Measurements from ENCODE around the gene MDGA2.

The MDGA2 gene

DNA sequence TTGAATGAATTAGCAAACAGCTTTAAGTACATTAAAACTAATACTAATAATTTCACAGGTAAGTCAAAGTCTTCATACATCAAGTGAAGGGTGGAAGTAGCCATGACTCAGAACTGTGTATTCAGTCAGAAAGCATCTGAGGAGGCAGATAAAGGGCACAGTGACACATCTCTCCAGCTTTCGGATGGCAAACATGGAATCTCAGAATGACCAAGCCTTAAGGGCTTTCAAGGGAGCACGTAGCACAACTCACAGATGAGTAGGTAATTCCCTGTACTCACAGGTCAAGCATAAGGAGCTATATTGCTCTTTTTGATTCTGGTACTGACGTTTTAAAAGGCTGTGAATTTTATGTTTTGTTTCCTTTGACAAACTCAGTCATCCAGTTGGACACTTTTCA, 56.0 kb downstream of the MDGA2 start:
- DNase-seq: no peak

DNA sequence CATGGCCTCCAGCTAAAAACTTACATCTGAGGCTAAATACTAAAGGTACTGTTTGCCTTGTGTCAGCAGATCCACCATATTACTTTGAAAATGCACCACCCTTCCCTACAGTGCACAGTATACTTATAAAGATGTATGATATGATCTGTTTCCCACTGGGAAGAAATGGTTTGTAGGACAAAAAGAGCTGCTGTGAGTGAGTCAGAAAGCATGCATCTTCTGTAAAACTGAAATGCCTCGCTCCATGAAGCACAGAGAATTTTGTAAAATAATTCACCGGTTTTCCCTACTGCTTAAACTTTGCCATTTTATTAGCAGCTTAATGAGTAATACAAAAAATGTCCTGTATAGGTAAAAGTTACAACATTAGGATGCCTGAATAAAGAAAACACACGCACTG, 68.8 kb downstream of the MDGA2 start:
- no peak for DNase-seq

DNA sequence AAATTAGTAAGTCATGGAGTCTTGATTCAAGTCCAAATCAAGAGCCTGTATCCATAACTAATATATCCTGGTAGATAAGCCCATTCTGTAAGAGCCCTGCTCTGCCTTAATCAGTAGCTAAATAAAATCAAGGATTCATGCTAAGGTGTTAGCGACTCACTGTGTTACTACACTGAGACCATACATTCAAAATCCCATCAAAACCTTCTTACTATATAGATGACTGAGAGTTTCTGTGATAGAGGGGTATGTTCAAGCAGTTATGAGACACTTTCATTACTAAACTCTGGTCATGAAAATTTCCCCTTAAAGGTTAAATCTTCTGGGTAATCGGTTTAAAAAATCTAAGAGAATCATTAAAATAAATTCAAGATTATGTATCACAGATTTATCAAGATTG, 78.5 kb downstream of the MDGA2 start:
- DNase-seq: no peak

DNA sequence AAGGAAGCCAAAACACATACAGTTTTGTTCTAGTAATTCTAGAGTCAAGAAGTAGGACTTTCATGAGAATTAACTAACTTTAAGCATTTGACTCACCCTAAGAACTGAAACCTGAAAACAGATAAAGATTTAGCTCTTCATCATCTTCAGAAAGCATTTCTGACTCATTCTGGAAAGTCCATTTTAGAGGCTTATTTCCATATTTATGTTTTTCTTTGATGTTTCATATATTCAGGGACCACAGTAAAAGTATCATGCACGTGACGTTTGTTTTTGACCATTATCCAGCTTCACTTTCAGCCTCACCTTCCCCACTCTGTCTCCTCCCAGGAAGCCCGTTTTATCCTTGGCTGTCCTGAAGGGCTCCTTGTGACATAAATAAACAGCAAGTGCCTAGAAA, 79.2 kb downstream of the MDGA2 start:
- no peak for DNase-seq

DNA sequence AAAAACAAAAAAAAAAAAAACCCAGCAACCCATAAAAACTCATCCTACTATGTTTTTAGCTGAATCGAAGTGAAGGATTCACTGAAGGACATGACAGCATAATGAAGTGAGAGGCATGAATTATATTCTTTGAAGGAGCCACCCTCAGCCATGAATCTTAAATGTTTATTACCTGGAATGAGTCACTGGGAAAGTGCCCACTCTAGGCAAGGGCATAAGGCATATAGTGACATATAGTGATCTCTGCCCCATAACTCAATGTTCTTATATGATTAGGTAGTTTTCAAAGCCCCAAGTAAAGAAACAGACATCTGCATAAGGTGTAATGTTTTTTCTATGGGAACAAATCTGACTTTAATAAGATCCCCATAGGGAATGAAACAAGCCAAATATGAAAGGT, 79.9 kb downstream of the MDGA2 start:
- no peak for DNase-seq

DNA sequence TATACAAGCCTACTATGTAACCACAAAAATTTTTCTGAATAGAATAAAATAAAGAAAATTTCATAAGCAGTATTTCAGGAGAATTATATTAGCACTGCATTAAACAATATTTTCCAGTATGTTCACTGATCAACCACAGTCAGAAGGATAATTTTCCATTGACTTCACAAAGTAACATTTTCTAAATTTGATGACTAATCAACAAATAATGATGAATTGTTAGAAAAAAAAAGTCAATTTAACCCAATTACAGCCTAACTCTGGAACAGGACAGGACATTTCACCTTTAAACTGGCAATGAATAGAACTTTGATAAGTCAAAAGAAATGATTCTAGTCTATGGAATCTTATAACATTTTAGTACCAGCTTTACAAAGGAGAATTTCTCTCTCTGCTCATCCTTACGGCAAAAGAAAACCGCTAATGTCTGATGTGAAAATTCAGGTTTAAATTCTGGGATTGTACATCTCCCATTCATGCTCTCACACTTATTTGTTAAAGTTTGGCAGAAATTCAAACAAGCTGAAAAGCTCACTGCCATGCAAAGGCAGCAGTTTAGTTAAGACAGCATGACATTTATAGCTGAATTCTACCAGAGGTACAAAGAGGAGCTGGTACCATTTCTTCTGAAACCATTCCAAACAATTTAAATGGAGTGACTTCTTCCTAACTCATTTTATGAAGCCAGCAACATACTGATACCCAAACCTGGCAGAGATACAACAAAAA, 84.5 kb downstream of the MDGA2 start:
- DNase-seq: no peak

DNA sequence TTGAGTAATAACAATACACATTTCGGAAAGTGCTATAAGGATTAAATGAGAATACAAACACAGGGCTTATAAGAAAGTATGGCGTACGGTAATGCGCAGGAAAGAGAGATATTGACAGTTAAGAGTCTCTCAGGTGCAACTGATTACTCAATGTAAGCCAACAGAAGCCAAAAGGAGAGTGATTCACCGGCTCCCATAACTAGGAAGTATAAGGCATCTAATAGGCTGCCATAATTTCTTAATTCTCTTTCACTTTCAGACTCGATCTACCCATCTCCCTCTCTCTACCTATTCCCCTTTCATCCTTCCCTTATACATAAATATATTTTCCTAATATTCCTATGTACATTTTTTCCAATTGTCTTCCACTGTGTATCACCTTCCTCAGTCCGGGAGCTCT, 90.0 kb downstream of the MDGA2 start:
- DNase-seq: no peak

DNA sequence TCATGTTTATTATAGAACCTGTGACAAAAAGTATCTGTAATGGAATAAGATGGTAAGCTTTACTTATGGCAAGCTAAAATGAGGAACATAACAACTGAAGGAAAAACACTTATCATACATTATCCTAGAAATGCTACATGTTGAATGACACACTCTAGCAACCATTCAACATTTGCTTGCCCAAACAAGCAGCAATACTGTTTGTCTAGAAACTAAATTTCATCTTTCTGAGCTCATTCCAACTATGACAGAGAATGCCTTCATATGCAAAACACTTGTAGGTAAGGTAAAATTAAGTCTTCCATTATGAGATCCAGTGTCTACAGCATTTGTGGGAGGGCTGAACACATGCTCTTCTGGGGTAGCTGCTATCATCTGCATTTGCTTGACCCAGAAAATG, 108.1 kb downstream of the MDGA2 start:
- no peak for DNase-seq

DNA sequence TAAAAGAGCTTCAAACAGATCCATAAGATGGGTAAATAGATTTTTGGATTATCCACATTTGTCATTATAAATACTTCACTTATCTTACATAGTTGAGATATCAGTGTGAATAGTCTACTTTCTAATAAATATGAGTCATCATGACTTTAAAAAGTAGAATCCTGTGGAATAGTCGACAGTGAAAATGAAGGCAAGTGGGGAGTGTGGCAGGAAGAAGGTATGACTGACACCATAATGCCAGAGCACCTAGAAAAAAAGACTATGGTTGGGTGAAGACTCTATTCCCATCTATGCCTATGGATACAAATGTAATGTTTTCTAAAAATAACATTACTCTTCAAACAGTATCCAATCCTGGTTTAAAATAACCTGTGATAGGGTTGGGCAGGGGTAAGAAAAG, 117.5 kb downstream of the MDGA2 start:
- no peak for DNase-seq

DNA sequence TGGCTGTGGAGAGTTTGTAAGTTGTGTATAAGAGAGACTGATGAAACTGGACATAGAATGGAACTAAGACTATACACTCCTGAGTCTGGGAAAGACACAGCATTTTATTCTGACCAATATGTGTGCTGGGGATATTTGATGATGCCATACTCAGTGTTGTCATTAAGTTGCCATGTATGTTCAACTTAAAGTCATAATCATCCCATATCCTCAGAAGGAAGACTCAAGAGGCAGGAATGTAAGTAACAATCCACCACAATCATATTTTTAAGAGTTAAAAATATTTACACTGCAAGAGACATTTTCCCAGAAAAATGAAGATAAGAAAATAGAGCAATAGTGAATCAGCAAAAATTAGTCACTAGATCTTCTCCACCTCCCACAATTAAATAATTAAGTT, 120.1 kb downstream of the MDGA2 start:
- no peak for DNase-seq

DNA sequence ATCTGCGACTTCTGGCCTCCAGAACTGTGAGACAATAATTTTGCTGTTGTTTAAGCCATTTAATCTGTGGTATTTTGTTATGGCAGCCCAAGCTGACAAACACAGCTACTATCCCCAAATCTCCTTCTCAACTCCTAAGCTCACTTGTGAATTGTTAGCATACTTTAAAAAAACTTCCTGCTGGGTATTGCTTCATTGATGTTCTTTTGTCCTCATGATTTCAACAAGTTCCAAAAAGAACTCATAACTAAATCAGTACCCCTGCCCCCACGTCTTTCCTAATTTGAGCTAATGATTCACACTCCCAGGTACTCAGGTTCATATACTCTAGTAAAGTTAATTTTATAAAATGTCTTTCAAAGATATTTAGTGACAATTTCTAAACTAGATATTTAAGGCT, 125.5 kb downstream of the MDGA2 start:
- DNase-seq: no peak

DNA sequence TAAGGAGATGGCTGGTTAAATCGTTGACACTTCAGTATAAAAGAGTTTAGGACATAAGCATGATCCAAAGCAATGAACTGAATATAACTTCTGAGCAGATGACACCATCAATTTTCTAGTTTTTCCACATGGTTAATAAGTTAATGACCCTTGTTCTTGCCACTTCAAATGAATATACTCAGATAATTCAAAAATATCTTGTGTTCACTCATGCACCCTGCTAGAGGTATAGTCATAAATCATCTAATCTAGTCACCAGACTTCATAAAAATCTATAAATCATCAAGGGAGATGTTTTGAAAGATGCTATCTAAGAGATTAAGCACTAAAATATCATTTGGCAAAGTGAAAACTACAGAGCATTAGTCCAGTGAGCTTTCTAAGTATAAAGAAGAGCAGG, 131.9 kb downstream of the MDGA2 start:
- DNase-seq: no peak

DNA sequence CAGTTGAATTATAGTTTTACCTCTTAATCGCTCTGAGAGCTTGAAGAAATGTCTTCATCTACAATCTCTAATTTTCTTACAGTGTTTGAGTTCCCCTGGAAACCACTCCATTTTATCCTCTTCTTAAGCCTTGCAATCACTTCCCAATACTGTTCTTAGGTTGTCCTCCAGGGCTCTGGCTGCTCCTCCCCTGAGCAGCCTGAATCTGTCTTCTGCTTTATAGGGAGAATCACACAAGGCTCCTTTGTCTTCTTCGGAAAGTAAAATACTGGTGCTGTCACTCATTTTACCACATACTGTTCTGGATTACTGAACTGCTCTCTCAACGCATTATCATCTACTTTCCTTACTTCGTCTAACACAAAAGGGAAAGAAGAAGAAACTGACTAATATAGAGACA, 133.7 kb downstream of the MDGA2 start:
- no peak for DNase-seq

DNA sequence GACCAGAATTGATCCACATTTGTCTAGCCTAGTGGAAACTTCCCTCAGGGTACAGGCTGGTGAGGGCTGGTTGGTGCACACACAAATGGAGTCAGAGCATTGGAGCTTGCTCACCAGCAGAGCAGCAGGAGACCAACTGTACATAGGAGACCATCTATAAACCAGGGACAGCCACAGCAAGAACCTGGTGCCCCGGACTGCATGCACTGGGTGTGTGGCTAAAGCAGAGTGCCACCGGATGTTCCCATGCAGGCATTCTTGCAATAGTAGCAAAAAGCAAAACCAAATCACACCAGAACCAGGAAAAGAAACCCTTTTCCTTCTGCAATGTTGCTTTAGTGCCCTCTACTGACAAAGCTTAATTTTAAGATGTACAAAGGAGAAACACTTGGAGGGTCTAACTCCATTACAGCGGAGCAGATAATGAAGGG, 136.4 kb downstream of the MDGA2 start:
- DNase-seq: no peak

DNA sequence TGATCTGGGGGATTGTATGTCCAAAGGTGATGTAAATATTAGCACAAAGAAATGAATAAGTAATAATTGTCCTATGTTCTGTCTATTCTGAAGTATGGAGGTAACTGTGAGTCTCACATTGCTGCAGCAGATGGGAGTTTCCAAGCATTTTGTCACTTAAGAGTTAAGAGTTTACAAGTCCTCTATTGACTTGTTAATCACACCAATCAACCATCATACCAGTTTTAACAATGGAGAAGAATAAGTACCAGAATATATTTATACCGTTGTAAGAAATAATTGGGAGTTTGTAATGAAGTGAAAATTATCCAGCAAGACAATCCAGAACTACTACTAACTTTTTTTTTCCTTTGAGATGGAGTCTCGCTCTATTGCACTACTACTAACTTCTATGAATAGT, 139.1 kb downstream of the MDGA2 start:
- no peak for DNase-seq

DNA sequence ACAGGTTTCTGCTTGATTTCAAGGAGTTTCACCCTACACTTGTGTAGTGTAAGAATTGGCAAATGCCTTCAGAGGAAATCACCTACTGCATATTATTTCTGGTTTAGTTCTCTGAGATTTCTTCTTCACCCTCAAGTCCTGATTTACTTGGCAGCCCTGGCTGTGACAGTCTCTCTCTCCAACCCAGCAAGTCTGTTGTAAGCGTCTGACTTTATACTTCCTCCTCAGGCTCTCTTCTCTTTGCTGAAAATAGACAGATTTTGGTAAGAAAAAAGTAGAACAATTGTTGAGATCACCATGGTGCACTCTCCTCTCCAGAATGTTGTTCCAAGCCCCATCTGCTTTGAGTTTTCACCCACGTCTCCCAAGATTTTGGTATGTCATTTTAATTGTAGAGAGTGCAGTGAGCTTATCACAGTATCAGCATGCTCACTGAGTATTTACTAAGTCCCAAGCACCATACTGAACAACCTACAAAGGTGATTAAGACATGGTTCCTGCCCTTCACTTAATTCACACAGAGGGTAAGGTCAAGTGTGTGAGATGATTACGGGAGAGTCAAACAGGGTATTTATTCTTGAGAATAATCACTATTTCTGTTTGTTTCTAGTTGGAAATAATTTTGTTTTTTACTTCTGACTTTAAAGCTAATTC, 148.7 kb downstream of the MDGA2 start:
- DNase-seq: no peak

DNA sequence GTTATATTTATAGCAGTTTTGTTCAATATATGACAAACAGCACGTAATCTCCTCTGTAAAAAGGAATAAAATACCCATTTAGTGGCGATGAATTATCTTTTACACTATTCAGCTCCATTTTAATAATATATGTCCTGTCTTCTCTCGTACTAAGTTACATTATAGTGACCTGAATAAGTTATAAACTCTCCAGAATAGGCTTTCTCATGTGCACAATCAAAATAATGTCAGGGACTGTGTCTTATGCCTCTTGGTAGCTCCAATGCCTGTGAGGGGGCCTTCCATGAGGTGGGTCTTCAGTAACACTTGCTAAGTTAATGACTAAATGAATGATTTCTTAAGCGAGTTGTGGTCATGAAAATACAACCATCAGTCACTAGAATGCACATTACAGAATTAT, 150.9 kb downstream of the MDGA2 start:
- no peak for DNase-seq

DNA sequence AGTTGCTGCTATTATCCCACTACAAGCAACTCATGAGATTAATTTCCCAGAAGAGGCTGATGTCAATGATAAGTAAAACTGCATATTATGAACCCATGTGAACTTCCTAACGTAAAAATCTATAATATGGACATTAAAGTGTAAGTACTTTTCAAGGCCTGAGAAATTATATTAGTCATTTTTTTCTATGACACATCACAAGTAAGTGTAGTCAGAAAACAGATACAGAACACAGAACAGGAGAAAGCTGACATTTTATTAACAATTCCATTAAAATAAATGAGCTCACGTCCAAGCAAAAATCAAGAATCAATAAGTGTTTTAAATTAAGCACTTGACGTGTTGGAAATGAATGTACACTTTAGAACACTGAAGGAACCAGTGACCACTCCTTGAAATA, 155.0 kb downstream of the MDGA2 start:
- no peak for DNase-seq

DNA sequence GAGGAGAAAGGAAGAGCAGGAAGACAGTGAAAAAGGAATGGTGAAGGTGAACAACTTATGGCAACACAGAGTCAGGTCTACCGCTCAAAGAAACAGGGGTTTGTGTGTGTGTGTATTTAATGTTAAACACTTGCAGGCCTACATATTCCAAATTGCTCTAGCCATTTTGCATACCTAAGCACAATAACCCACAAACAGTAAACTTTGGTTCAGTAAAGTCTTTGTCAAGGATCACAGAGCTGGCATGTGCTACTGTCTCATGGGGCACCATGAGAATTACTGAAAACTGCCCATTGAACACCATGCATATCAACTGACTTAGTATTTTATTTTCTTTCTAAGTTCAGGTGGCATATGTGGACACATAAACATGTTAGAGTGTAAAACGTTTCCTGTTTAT, 163.6 kb downstream of the MDGA2 start:
- DNase-seq: no peak

DNA sequence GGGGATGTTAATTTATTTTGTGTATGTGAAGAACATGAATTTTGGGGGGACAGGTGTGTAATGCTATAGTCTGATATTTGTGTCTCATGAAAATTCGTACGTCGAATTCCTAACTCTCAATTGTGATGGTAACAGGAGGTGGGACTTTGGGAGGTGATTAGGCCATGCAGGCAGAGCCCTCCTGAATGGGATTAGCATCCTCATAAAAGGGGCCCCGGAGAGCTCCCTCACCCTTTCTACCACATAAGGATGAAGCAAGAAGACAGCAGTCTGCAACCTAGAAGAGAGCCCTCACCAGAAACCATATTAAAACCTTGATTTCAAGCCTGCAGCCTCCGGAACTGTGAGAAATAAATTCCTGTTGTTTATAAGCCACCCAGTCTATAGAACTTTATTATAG, 165.4 kb downstream of the MDGA2 start:
- no peak for DNase-seq

DNA sequence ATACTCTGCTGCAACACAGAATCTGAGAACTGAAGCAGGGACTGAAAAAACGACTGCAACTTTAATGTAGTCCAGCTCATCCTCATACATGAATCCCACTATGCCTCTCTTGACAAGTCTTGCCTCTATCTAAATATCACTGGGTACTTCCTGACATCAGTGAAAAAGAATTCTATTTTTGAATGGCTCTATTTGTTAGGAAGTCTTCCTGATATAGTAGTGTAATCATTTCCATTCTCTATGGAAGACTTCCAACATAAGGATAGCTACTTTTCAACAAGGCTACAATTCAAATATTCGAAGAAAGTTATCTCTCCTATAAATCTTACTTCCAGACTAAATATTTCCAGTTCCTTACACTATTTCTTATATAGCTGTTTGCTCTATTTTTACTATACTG, 167.5 kb downstream of the MDGA2 start:
- no peak for DNase-seq

DNA sequence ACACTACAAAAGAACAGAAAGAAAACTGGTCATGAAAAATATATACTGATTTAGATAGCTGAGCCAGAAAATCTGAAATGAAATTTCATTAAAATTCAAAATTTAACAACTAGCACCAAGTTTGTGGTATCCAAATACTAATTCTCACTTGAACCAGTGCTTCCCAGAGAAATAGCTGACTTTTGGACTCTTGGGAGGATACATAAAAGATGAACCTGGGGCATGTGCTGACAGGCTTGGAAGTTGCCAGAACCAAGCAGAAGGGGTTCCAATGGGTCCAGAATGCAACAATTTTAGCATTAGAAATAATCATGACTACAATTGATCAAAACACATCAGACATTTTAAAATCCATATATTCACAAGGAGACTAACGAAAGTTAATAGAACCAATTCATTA, 175.0 kb downstream of the MDGA2 start:
- no peak for DNase-seq

DNA sequence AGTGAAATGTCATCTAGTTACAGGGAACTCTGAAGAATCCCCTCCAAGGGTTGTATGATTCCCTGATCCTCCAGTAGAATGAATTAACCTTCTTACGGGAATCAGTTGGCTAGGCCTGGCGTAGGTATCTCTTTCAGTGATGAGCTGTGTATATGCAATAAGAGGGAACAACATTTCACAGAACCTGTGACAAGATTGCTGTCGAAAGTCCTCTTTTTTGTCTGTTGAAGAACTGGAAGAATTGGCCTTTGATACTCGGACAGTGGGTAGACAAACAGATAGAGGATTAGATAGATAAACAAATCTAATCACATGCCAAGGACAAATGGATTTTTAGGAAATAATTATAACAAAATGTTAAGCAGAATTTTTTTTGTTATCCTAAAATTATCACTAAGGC, 184.6 kb downstream of the MDGA2 start:
- no peak for DNase-seq

DNA sequence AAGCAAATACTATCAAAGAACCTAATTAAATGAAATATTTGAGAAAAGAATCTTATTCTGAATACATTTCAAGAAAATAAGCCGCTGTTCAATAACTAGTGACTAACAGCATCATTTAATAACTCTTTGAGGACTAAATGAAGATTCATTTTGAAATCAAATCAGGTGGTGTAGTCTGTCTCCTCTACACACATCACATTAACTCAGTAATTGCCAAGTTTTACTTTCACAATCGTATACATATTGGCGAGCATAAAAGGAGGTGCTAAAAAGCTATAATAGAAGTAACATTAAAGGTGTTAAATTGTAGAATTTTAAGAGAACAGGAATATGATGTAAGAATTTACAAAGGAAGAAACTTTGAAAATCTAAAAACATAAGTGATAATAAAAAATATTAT, 185.1 kb downstream of the MDGA2 start:
- no peak for DNase-seq

DNA sequence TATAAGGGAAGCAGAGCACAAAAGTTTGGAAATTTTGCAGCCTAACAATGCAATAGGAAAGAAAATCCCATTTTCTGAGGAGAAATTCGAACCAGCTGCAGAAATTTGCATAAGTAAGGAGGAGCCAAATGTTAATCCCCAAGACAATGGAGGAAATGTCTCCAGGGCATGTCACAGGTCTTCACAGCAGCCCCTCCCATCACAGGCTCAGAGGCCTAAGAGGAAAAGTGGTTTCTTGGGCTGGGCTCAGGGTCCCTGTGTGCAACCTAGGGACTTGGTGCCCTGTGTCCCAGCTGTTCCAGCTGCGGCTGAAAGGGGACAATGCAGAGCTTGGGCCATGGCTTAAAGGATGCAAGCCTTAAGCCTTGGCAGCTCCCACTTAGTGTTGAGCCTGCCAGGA, 190.0 kb downstream of the MDGA2 start:
- no peak for DNase-seq

Data from GDM1 (cell line).